LNCaP clone FGC (cell line): ENCODE measurements around the gene GRIK4.
A peak's percentile ranks its signal among the peaks of the same experiment; 100 is the strongest.

ENCODE experiments used
- DNase-seq: peaks from one replicate; pipeline ENCODE4 v3.0.0-alpha.2; 2011; ENCODE audit warnings: low read depth
- H3K4me3 ChIP-seq: 2 replicates; pipeline ENCODE4 v1.5.1; 2011; ENCODE audit warnings: mild to moderate bottlenecking, low read depth, low read length, control low read depth
- CTCF ChIP-seq: IDR thresholded peaks from 2 replicates; pipeline ENCODE4 v1.5.1; 2012; ENCODE audit warnings: mild to moderate bottlenecking; ENCODE audit not compliant: control insufficient read depth, insufficient read depth; ENCODE audit errors: extremely low read depth

GRIK4 gene

GRCh38 chr11:120945042-120945441 is 433.5 kb downstream of the GRIK4 start:
- H3K4me3 ChIP-seq: no peak overlapping the region
- peak; percentile 24 for TF ChIP-seq CTCF
- DNase-seq: no peak

- no peak overlapping the region for H3K4me3 ChIP-seq
- no peak for DNase-seq
- TF ChIP-seq CTCF: no peak
Observed at GRCh38 chr11:120950880-120951279, 439.3 kb downstream of the GRIK4 start.

- DNase-seq: peak; percentile 59
- no peak overlapping the region for H3K4me3 ChIP-seq
- peak; percentile 95 for TF ChIP-seq CTCF
Observed at GRCh38 chr11:120952461-120953434, 441.2 kb downstream of the GRIK4 start.

- DNase-seq: no peak
- TF ChIP-seq CTCF: no peak
Observed at GRCh38 chr11:120954381-120954780, 442.8 kb downstream of the GRIK4 start.

GRCh38 chr11:120956710-120957495 is 445.4 kb downstream of the GRIK4 start:
- H3K4me3 ChIP-seq: no peak overlapping the region
- TF ChIP-seq CTCF: no peak
- no peak for DNase-seq

More at GRCh38 chr11:120954381-120954780, 442.8 kb downstream of the GRIK4 start:
- H3K4me3 ChIP-seq: no peak overlapping the region

GRCh38 chr11:120958185-120958584 is 446.6 kb downstream of the GRIK4 start:
- no peak for DNase-seq
- no peak for TF ChIP-seq CTCF
- H3K4me3 ChIP-seq: no peak overlapping the region
